ENCODE measurements around the gene ZNF319. TPM values are rescaled to one million over a fixed set of nuclear protein-coding genes. Genes with fewer than 3 reads are reported as not detected.
A peak's percentile ranks its signal among the peaks of the same experiment; 100 is the strongest.

Gene ZNF319
- total and polyA plus RNA-seq, 2 of the 8 experiments (the other 6 are each of a cell fraction or from before 2014, with no cell fraction given): 3.3 to 5.5 TPM

DNA sequence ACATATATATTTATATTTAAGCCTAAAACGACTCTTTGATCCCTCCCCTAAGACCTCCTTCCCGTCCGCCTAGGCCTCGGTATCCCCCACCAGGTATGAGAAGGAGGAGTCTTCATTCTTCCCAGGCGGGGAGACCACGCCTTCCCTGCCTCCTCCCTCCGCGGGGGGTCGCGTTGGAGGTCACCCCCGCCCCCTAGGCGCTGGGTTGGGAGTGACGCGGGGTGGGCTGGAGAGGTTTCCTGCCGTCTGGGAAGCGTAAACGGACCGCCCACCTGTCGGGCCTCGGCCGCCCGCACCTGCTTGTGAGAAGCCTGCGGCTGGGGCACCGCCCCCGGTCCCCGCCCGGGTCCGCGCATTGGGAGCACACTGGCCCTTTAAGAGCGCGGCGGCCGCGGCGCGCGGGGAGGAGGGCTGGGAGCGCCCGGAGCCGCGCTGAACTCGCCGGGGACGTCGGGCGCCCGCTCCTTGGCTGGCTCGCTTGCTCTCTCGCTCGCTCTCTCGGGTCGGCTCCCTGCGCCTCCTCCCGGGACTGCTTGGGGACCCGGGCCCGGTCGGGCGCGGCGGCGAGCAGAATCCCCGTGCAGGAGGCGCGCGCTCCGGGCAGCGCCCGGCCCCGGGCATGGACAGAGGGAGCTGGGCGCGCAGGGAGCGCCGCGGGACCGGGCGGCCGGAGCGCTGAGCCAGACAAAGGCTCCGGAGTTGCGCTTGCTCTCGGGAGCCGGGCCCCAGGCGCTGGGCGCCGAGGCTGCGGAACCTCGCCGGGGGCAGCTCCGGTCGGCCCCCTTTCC, 25.1 kb upstream of the ZNF319 start, which contains the start of gene MMP15:
Gene MMP15 (plus strand): TSS at position 404 of the 788 bp plus-strand sequence. CDS start 597 bp downstream, outside the sequence.
- Histone ChIP-seq H4K5ac (ENCODE audit: insufficient read length, low read depth, low read length) (peak within 1 kb of the TSS; percentile 59), H3K9me3 (ENCODE audit: insufficient read depth in 2 of 2, low read depth in 1 of 2, low read length in 1 of 2) (no peaks in the 10 kb centered on the region), H3K79me2 (ENCODE audit: control insufficient read depth in 1 of 2, insufficient read depth in 2 of 2, low read length in 2 of 2) (peaks cover 0 to 33% of the 10 kb centered on the region in 2 experiments; a peak in 2 of 4 replicates), H3K27ac (ENCODE audit: low read depth, low read length) (no peak within 1 kb of the TSS), H3K27me3 (replicated peaks in 1 of 4; ENCODE audit: control insufficient read depth in 3 of 4, extremely low read depth in 1 of 4, insufficient read depth in 3 of 4, low read length in 3 of 4) (no peaks in the 10 kb centered on the region; a peak in 3 of 7 replicates), H4K20me1 (replicated peaks in 1 of 2; ENCODE audit: control insufficient read depth in 1 of 2, insufficient read depth in 2 of 2, low read length in 2 of 2) (peaks cover 0 to 12% of the 10 kb centered on the region in 2 experiments), H3K79me1 (ENCODE audit: low read depth, low read length) (peaks cover 15% of the 10 kb centered on the region), H3K23ac (ENCODE audit: insufficient read length) (no peak within 1 kb of the TSS), H4K91ac (replicated peaks; ENCODE audit: insufficient read length, low read length) (no peak within 1 kb of the TSS), H3K4ac (replicated peaks; ENCODE audit: insufficient read length, low read depth, low read length) (no peak within 1 kb of the TSS), H4K8ac (ENCODE audit: extremely low read depth, insufficient read depth, low read length) (peak within 1 kb of the TSS; percentile 92), H2BK20ac (ENCODE audit: low read length) (no peak within 1 kb of the TSS), H2AFZ (ENCODE audit: low read length) (peak within 1 kb of the TSS; percentile 74; the same call in 1 of the 2 replicates), H2BK12ac (ENCODE audit: low read depth, low read length) (peak within 1 kb of the TSS; percentile 86), H3K18ac (ENCODE audit: extremely low read depth, low read length) (peak within 1 kb of the TSS; percentile 80), H3K56ac (replicated peaks; ENCODE audit: insufficient read length, low read depth, low read length) (no peak within 1 kb of the TSS), H3K4me2 (ENCODE audit: insufficient read depth in 1 of 2, low read depth in 2 of 2, low read length in 2 of 2) (peak within 1 kb of the TSS; percentile 83 to 99), H2BK120ac (replicated peaks; ENCODE audit: low read depth, low read length) (peak within 1 kb of the TSS; percentile 70), H3K9ac (replicated peaks in 1 of 4; ENCODE audit: extremely low read depth in 1 of 4, low read depth in 3 of 4, low read length in 3 of 4) (peak within 1 kb of the TSS; percentile 45 to 82 (median 60)), H2BK15ac (ENCODE audit: low read length) (no peak within 1 kb of the TSS), H2AK5ac (ENCODE audit: low read depth, low read length) (peak within 1 kb of the TSS; percentile 40; the same call in 1 of the 2 replicates), H3K4me3 (ENCODE audit: extremely low read depth in 1 of 4, insufficient read depth in 2 of 4, low read depth in 3 of 4, low read length in 4 of 4) (peak within 1 kb of the TSS; percentile 73 to 90 (median 82)), H3K4me1 (replicated peaks in 1 of 4; ENCODE audit: control insufficient read depth in 3 of 4, insufficient read depth in 4 of 4, low read length in 3 of 4) (peaks cover 0 to 31% (median 20%) of the 10 kb centered on the region in 4 experiments; a peak in 6 of 7 replicates), H3K23me2 (ENCODE audit: low read depth, low read length) (peaks cover 25% of the 10 kb centered on the region; the same call in 1 of the 2 replicates), H2BK5ac (ENCODE audit: low read depth, low read length) (peak within 1 kb of the TSS; percentile 87; the same call in 1 of the 2 replicates), H3K14ac (ENCODE audit: insufficient read length) (no peak within 1 kb of the TSS), H3K36me3 (ENCODE audit: control insufficient read depth in 2 of 4, insufficient read depth in 4 of 4, low read length in 3 of 4) (no peaks in the 10 kb centered on the region)
- FAIRE-seq (no peak), DNase-seq (ENCODE audit: low read depth in 1 of 2, low spot score in 2 of 2) (peak; percentile 97 to 98)
- ChIA-PET POLR2A (ENCODE audit: partially characterized antibody) (interaction anchor here (0.9 to 4.2 kb wide), 9 partner anchors 9 to 290 kb away, joined by 3 to 20 read pairs (median 5); partner anchors contain the start of genes CFAP20 and KATNB1), CTCF (ENCODE audit: partially characterized antibody) (interaction anchor here (0.8 to 19.9 kb wide), 9 partner anchors 9 to 125 kb away, joined by 3 to 362 read pairs (median 11); partner anchors contain the start of gene CFAP20)
- 1% methylated on average over 47 of the region's 90 CpGs; no CpG with 5 or more reads in 1 of the 2 experiments for WGBS, 2 experiments (ENCODE audit: extremely low coverage in 1 of 2, insufficient coverage in 1 of 2, insufficient read length in 1 of 2, insufficient replicate concordance in 2 of 2, low coverage in 1 of 2, low lambda C conversion rate in 2 of 2, missing lambda C conversion rate in 1 of 2)
- TF ChIP-seq YY1 (IDR thresholded peaks at IDR 0.05; ENCODE audit: low read depth, low read length): no peak
- TF ChIP-seq, protein P1, sequence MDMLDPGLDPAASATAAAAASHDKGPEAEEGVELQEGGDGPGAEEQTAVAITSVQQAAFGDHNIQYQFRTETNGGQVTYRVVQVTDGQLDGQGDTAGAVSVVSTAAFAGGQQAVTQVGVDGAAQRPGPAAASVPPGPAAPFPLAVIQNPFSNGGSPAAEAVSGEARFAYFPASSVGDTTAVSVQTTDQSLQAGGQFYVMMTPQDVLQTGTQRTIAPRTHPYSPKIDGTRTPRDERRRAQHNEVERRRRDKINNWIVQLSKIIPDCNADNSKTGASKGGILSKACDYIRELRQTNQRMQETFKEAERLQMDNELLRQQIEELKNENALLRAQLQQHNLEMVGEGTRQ (IDR thresholded peaks at IDR 0.05; ENCODE audit: low read length): no peak
- no peak for TF ChIP-seq ZNF274 (IDR thresholded peaks at IDR 0.05; ENCODE audit: borderline replicate concordance, extremely low read depth, low read length)
- peak; percentile 67; the same call in 1 of the 2 replicates for TF ChIP-seq EGR1 (IDR thresholded peaks at IDR 0.05; ENCODE audit: borderline replicate concordance, low read depth, low read length)
- no peak for TF ChIP-seq SIX5 (IDR thresholded peaks at IDR 0.05; ENCODE audit: low read depth, low read length)
- TF ChIP-seq SIRT6 (IDR thresholded peaks at IDR 0.05; ENCODE audit: low read length): no peak
- TF ChIP-seq RFX5 (IDR thresholded peaks at IDR 0.05; ENCODE audit: borderline replicate concordance, low read depth, low read length): no peak
- peak; percentile 21 for TF ChIP-seq PHF8 (conservative IDR thresholded peaks at IDR 0.05; ENCODE audit: low read depth, low read length)
- peak; percentile 53; the same call in 1 of the 2 replicates for TF ChIP-seq TBP (IDR thresholded peaks at IDR 0.05; ENCODE audit: low read depth, low read length)
- peak in 1 of 2 experiments; percentile 5; a peak in 1 of 4 replicates for TF ChIP-seq RAD21 (IDR thresholded peaks at IDR 0.05 in 1 of 2, conservative IDR thresholded peaks at IDR 0.05 in 1 of 2; ENCODE audit: low read depth in 2 of 2, low read length in 2 of 2)
